GM12872 (cell line): ENCODE data around the gene CDC42EP3.

ENCODE experiments used
- CTCF ChIP-seq: IDR thresholded peaks from 3 replicates; pipeline ENCODE4 v1.5.1; 2011; ENCODE audit warnings: low read depth, mild to moderate bottlenecking, low read length, moderate library complexity; ENCODE audit not compliant: insufficient read depth

The CDC42EP3 gene

GRCh38 chr2:37664231-37664643 lies 7.2 kb downstream of the CDC42EP3 start:
- TF ChIP-seq CTCF, result no peak

GRCh38 chr2:37663390-37663789 lies 8.1 kb downstream of the CDC42EP3 start:
- no peak for TF ChIP-seq CTCF

GRCh38 chr2:37659723-37660122 lies 11.7 kb downstream of the CDC42EP3 start:
- no peak for TF ChIP-seq CTCF

DNA sequence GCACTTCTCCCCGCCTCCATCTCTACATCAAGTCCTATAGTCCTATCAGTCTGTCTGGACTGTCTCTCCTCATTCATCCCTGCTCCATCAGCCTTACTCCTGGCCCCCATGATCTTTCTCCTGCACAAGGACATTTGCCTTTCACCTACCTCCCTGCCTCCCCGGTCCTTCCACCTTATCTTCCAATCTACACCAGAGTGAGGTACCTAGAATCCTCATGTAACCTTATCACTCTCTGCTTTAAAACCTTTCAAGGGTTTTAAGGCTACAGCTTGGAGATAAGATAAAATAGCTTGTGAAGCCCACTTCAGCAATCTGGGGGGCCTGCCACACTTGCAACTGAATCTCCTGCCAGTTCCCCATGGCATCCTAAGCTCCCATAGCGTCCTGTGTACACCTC lies 12.8 kb downstream of the CDC42EP3 start:
- TF ChIP-seq CTCF, result no peak

DNA sequence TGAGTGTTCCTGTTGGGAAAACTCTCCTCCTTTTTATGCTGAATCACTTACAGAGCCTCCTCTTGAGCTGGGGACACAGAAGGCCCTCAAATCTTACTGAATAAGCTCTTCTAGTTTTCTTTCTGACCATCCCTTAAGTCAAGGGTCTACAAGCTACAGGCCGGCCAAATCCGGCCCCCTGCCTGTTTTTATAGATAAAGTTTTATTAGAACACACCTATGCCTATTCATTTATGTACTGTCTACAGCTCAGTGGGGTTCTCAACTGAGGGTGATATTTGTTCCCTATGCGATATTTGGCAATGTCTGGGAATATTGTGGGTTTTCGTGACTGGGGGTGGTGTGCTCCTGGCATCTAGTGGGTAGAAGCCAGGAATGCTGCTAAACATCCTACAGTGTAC lies 14.0 kb downstream of the CDC42EP3 start:
- TF ChIP-seq CTCF, result no peak

DNA sequence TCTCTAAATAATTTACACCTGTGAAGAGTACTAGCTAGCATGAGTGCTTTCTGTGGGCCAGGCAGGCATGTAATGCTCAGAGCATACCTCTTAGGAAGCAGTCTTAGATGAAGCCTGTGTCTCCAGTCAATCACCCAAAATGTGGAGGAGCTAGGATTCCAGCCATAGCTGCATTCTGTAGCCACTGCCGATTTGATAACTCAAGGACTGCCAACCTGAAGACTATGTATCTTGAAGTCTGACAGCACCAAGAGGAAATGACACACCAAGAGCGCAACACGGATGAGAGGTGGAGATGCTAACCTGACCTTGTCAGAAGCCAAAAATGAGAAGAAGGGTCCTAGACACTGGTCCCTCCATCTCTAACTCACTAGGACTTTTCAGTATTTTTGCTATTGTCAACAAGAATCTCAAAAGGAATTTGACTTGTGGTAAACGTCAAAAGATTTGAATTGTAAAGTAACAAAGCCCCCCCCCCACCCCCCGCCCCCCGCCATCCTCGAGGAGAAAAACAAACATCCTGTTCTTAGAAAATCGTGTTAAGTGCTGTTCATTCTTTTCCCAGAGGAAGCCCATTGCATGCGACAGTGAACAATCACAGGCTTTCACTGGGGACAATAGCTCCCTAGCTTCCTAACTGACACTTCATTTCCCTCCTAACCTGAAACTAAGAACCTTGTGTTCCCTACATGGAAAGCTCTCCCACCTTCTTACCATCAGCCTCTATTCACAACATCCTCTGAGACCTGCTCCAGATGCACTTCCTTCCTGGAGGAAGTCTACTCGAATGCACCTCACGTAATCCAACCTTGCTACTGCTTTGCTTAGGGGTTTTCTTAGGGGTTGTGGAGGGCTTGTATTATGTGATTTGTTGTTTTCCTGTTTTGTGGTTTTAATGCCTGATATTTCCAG lies 14.7 kb downstream of the CDC42EP3 start:
- no peak for TF ChIP-seq CTCF

- TF ChIP-seq CTCF, result no peak
Measured at GRCh38 chr2:37654932-37655841, 16.3 kb downstream of the CDC42EP3 start.
